Measurements from ENCODE around the gene ZNF385C. TPM values are rescaled to one million over a fixed set of nuclear protein-coding genes. Genes with fewer than 3 reads are reported as not detected.

ZNF385C gene
- total RNA-seq, 2 experiments from 2014 or later, result 0.67 to 0.85 TPM

GRCh38 chr17:42018339-42018738 is 79.9 kb downstream of the ZNF385C start:
- no peaks in the 10 kb centered on the region for H3K9me3 ChIP-seq (ENCODE audit: low read length)
- no TSS peak for BruUV-seq (replicated peaks)
- H3K4me3 ChIP-seq (ENCODE audit: low read depth, low read length, poor library complexity, severe bottlenecking), result peak overlapping the region; percentile 86
- intact Hi-C loops (cut with micrococcal nuclease; ENCODE audit: unreplicated experiment), result loop anchor here (5.0 to 10.0 kb wide), 2 partner anchors 236 to 439 kb away; partner anchors contain the start of gene ATP6V0A1
- H3K79me2 ChIP-seq (ENCODE audit: insufficient read depth, low read depth, low read length), result peaks cover 50% of the 10 kb centered on the region
- ChIA-PET POLR2A (interaction anchor here (0.6 to 3.0 kb wide), 9 partner anchors 16 to 330 kb away, joined by 3 to 12 read pairs (median 4); partner anchors contain the start of genes DHX58 and EIF1), CTCF (ENCODE audit: unreplicated experiment) (interaction anchor here (0.8 to 1.2 kb wide), 2 partner anchors 53 to 95 kb away, joined by 3 to 5 read pairs; partner anchors contain the start of gene DHX58)
- H2AFZ ChIP-seq (ENCODE audit: low read length), result peak overlapping the region; percentile 84; the same call in 1 of the 2 replicates
- H4K20me1 ChIP-seq (ENCODE audit: insufficient read depth, low read length), result no peaks in the 10 kb centered on the region
- peak overlapping the region; percentile 77 for H3K27ac ChIP-seq (ENCODE audit: low read depth, low read length, poor library complexity, severe bottlenecking)
- no peak for TF ChIP-seq EZH2phosphoT487 (IDR thresholded peaks at IDR 0.05; ENCODE audit: borderline replicate concordance, low read depth, low read length)
- TF ChIP-seq CTCF (conservative IDR thresholded peaks at IDR 0.05; ENCODE audit: low read length), result no peak
- DNase-seq (ENCODE audit: low spot score), result no peak
- H3K4me1 ChIP-seq (ENCODE audit: insufficient read depth, low read length, poor library complexity, severe bottlenecking), result peaks cover 41% of the 10 kb centered on the region
- peak overlapping the region; percentile 92 for H3K4me2 ChIP-seq (ENCODE audit: low read length)
- H3K9me2 ChIP-seq (ENCODE audit: insufficient read depth, low read length), result no peaks in the 10 kb centered on the region
- peaks cover 20% of the 10 kb centered on the region for H3K36me3 ChIP-seq (ENCODE audit: insufficient read depth, low read length)

DNA sequence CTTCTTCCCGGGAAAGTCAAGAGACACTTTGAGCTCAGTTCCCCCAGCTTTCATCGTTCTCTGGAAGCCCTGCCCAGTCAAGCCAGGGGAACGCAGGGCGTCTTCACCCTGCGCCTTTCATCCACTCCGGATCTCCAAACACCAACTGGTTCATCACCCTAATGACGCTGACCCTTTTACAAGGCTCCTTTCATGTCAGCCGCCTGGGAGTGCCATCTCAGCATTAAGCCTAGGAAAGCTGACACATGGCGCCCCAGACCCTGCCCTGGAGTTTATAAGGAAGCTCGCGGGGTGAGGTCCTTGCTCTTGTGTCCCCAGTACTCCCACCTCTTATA is 80.4 kb downstream of the ZNF385C start:
- no peaks in the 10 kb centered on the region for H4K20me1 ChIP-seq (ENCODE audit: insufficient read depth, low read length)
- H3K36me3 ChIP-seq (ENCODE audit: insufficient read depth, low read length), result peaks cover 18% of the 10 kb centered on the region
- H3K4me3 ChIP-seq (ENCODE audit: low read depth, low read length, poor library complexity, severe bottlenecking), result peak overlapping the region; percentile 86
- H3K9me2 ChIP-seq (ENCODE audit: insufficient read depth, low read length), result no peaks in the 10 kb centered on the region
- H3K4me1 ChIP-seq (ENCODE audit: insufficient read depth, low read length, poor library complexity, severe bottlenecking), result peaks cover 42% of the 10 kb centered on the region
- no peak for DNase-seq (ENCODE audit: low spot score)
- TF ChIP-seq EZH2phosphoT487 (IDR thresholded peaks at IDR 0.05; ENCODE audit: borderline replicate concordance, low read depth, low read length), result no peak
- TF ChIP-seq CTCF (conservative IDR thresholded peaks at IDR 0.05; ENCODE audit: low read length), result no peak
- peak overlapping the region; percentile 84; the same call in 1 of the 2 replicates for H2AFZ ChIP-seq (ENCODE audit: low read length)
- H3K79me2 ChIP-seq (ENCODE audit: insufficient read depth, low read depth, low read length), result peaks cover 55% of the 10 kb centered on the region
- CTCF ChIA-PET (ENCODE audit: unreplicated experiment), result interaction anchor here (0.6 to 1.2 kb wide), 5 partner anchors 21 to 101 kb away, joined by 3 to 5 read pairs (median 3); partner anchors contain the start of gene DHX58
- BruUV-seq (replicated peaks), result TSS peak; percentile 36
- POLR2A ChIA-PET, result interaction anchor here (0.6 to 3.0 kb wide), 15 partner anchors 9 to 514 kb away, joined by 3 to 12 read pairs (median 3); partner anchors contain the start of genes DHX58 and EIF1
- peak overlapping the region; percentile 77 for H3K27ac ChIP-seq (ENCODE audit: low read depth, low read length, poor library complexity, severe bottlenecking)
- H3K4me2 ChIP-seq (ENCODE audit: low read length), result peak overlapping the region; percentile 92
- intact Hi-C loops (cut with micrococcal nuclease; ENCODE audit: unreplicated experiment), result loop anchor here (2.0 to 10.0 kb wide), 3 partner anchors 51 to 439 kb away; partner anchors contain the start of genes ATP6V0A1 and CNP
- H3K9me3 ChIP-seq (ENCODE audit: low read length), result no peaks in the 10 kb centered on the region

All from OCI-LY7 (cell line).